LNCaP clone FGC (cell line): ENCODE measurements around the gene RITA1.
"Not testable (repeated sequence)": the region's sequence is repeated elsewhere in the genome, so short reads cannot be mapped to it uniquely, and the experiment has no call there.

Experiments
- DNase-seq: peaks from one replicate; pipeline ENCODE4 v3.0.0-alpha.2; 2011; ENCODE audit warnings: low read depth
- H3K4me3 ChIP-seq: 2 replicates; pipeline ENCODE4 v1.5.1; 2011; ENCODE audit warnings: mild to moderate bottlenecking, low read depth, low read length, control low read depth
- CTCF ChIP-seq: IDR thresholded peaks from 2 replicates; pipeline ENCODE4 v1.5.1; 2012; ENCODE audit warnings: mild to moderate bottlenecking; ENCODE audit not compliant: control insufficient read depth, insufficient read depth; ENCODE audit errors: extremely low read depth

Gene RITA1

GRCh38 chr12:113203852-113204760 is 18.6 kb downstream of the RITA1 start:
- H3K4me3 ChIP-seq: no peak overlapping the region
- TF ChIP-seq CTCF: no peak
- no peak for DNase-seq

GRCh38 chr12:113204804-113205203 is 19.3 kb downstream of the RITA1 start:
- no peak for TF ChIP-seq CTCF
- no peak overlapping the region for H3K4me3 ChIP-seq
- no peak for DNase-seq

- not testable (repeated sequence) for H3K4me3 ChIP-seq, DNase-seq
Observed at GRCh38 chr12:113206802-113207201, 21.3 kb downstream of the RITA1 start.

GRCh38 chr12:113207613-113208040 is 22.1 kb downstream of the RITA1 start:
- no peak for DNase-seq
- TF ChIP-seq CTCF: no peak
- H3K4me3 ChIP-seq: no peak overlapping the region

GRCh38 chr12:113208041-113208934 is 22.8 kb downstream of the RITA1 start:
- DNase-seq: no peak
- no peak for TF ChIP-seq CTCF
- no peak overlapping the region for H3K4me3 ChIP-seq

- no peak overlapping the region for H3K4me3 ChIP-seq
- no peak for TF ChIP-seq CTCF
- no peak for DNase-seq
Observed at GRCh38 chr12:113211160-113211559, 25.6 kb downstream of the RITA1 start.

- H3K4me3 ChIP-seq: no peak overlapping the region
- DNase-seq: no peak
Observed at GRCh38 chr12:113214895-113215400, 29.4 kb downstream of the RITA1 start.

More at GRCh38 chr12:113214895-113215400, 29.4 kb downstream of the RITA1 start:
- TF ChIP-seq CTCF: no peak
